Measurements from ENCODE around the gene UGT2A2.
"Not testable (repeated sequence)": the region's sequence is repeated elsewhere in the genome, so short reads cannot be mapped to it uniquely, and the experiment has no call there.

GRCh38 chr4:69661130-69661803 is 21.8 kb upstream of the UGT2A2 start:
- TF ChIP-seq CTCF (IDR thresholded peaks at IDR 0.05; ENCODE audit: borderline replicate concordance, extremely low read depth, low read length, poor library complexity, severe bottlenecking); EZH2 (IDR thresholded peaks at IDR 0.05; ENCODE audit: borderline replicate concordance, low read depth, low read length, severe bottlenecking): not testable (repeated sequence)

Measured in DND-41 (cell line).